NCI-H2029 (cell line): ENCODE results near the gene MAPKAPK5.
"Not testable (repeated sequence)": the region's sequence is repeated elsewhere in the genome, so short reads cannot be mapped to it uniquely, and the experiment has no call there.

Source experiments
- DNase-seq: peaks from one replicate; lab custom pipeline; 2025; lab: John Stamatoyannopoulos, UW

MAPKAPK5 gene

GRCh38 chr12:111828338-111828979 lies 13.6 kb upstream of the MAPKAPK5 start:
- no peak for DNase-seq

GRCh38 chr12:111829635-111830034 lies 12.4 kb upstream of the MAPKAPK5 start:
- not testable (repeated sequence) for DNase-seq

- DNase-seq: not testable (repeated sequence)
Observed at GRCh38 chr12:111834740-111835386, 7.2 kb upstream of the MAPKAPK5 start.

GRCh38 chr12:111835531-111836181 lies 6.4 kb upstream of the MAPKAPK5 start:
- not testable (repeated sequence) for DNase-seq

- no peak for DNase-seq
Observed at GRCh38 chr12:111838353-111838752, 3.7 kb upstream of the MAPKAPK5 start.

- DNase-seq: no peak
Observed at GRCh38 chr12:111840807-111841206, 1.2 kb upstream of the MAPKAPK5 start.

- no peak for DNase-seq
Observed at GRCh38 chr12:111841236-111841749, 735 bp upstream of the MAPKAPK5 start.

- no peak for DNase-seq
Observed at GRCh38 chr12:111842556-111843396, 748 bp downstream of the MAPKAPK5 start.

- DNase-seq: no peak
Observed at GRCh38 chr12:111846016-111846415, 4.0 kb downstream of the MAPKAPK5 start.

- no peak for DNase-seq
Observed at GRCh38 chr12:111850526-111850925, 8.5 kb downstream of the MAPKAPK5 start.

GRCh38 chr12:111858186-111858585 lies 16.2 kb downstream of the MAPKAPK5 start:
- DNase-seq: no peak

GRCh38 chr12:111858778-111859177 lies 16.8 kb downstream of the MAPKAPK5 start:
- no peak for DNase-seq

GRCh38 chr12:111864913-111865312 lies 22.9 kb downstream of the MAPKAPK5 start:
- no peak for DNase-seq

- no peak for DNase-seq
Observed at GRCh38 chr12:111867531-111867930, 25.5 kb downstream of the MAPKAPK5 start.

- DNase-seq: no peak
Observed at GRCh38 chr12:111868676-111869588, 26.9 kb downstream of the MAPKAPK5 start.

- DNase-seq: no peak
Observed at GRCh38 chr12:111869671-111870070, 27.6 kb downstream of the MAPKAPK5 start.

- no peak for DNase-seq
Observed at GRCh38 chr12:111870216-111870615, 28.2 kb downstream of the MAPKAPK5 start.

- no peak for DNase-seq
Observed at GRCh38 chr12:111870706-111871105, 28.7 kb downstream of the MAPKAPK5 start.

- DNase-seq: no peak
Observed at GRCh38 chr12:111873113-111873512, 31.1 kb downstream of the MAPKAPK5 start.

- no peak for DNase-seq
Observed at GRCh38 chr12:111881716-111882115, 39.7 kb downstream of the MAPKAPK5 start.
